OCI-LY7 (cell line): Measurements from ENCODE around the gene TMEM219. TPM values are rescaled to one million over a fixed set of nuclear protein-coding genes. Genes with fewer than 3 reads are reported as not detected.
"Not testable (repeated sequence)": the region's sequence is repeated elsewhere in the genome, so short reads cannot be mapped to it uniquely, and the experiment has no call there.

Source experiments
- BruUV-seq: library from RNA; stranded (reverse); fragments of 400-500 nt; replicated peaks from 2 replicates; lab custom pipeline; 2021; lab: Mats Ljungman, UMichigan
- CTCF ChIA-PET: fragments of 300-600 bp; sonication (Branson Sonifier 250); formaldehyde crosslinking; loops from one replicate; lab custom pipeline; 2022; ENCODE audit warnings: antibody characterized with exemption; ENCODE audit not compliant: unreplicated experiment; lab: Charles Lee
- POLR2A ChIA-PET: fragments of 300-600 bp; sonication (Branson Sonifier 250); formaldehyde crosslinking; loops from one replicate; lab custom pipeline; 2022; ENCODE audit warnings: antibody characterized with exemption; lab: Charles Lee
- DNase-seq: peaks from one replicate; pipeline ENCODE4 v3.0.0-alpha.2; 2015; ENCODE audit warnings: low spot score
- H2AFZ ChIP-seq: fragments of 200-600 bp; sonication (generic), shearing (Covaris generic); 2 replicates; pipeline ENCODE4 v1.6.1; 2014; ENCODE audit warnings: mild to moderate bottlenecking, antibody characterized with exemption, low read length, moderate library complexity
- H3K27ac ChIP-seq: fragments of 200-600 bp; sonication (generic); 2 replicates; pipeline ENCODE4 v1.5.1; 2014; ENCODE audit warnings: mixed run types, low read depth, mild to moderate bottlenecking, moderate library complexity, low read length, inconsistent platforms; ENCODE audit not compliant: poor library complexity, severe bottlenecking
- H3K36me3 ChIP-seq: fragments of 200-600 bp; sonication (generic); 2 replicates; pipeline ENCODE4 v1.6.1; 2014; ENCODE audit warnings: mild to moderate bottlenecking, antibody characterized with exemption, low read length, moderate library complexity, mixed read lengths; ENCODE audit not compliant: insufficient read depth
- H3K4me1 ChIP-seq: fragments of 200-600 bp; sonication (generic); 2 replicates; pipeline ENCODE4 v1.5.1; 2014; ENCODE audit warnings: mild to moderate bottlenecking, low read length; ENCODE audit not compliant: insufficient read depth, poor library complexity, severe bottlenecking
- H3K4me2 ChIP-seq: fragments of 200-600 bp; sonication (generic); 2 replicates; pipeline ENCODE4 v1.6.1; 2014; ENCODE audit warnings: mild to moderate bottlenecking, low read length
- H3K4me3 ChIP-seq: fragments of 200-600 bp; sonication (generic); 2 replicates; pipeline ENCODE4 v1.5.1; 2014; ENCODE audit warnings: mild to moderate bottlenecking, low read depth, low read length; ENCODE audit not compliant: poor library complexity, severe bottlenecking
- H3K79me2 ChIP-seq: fragments of 200-600 bp; sonication (generic); 2 replicates; pipeline ENCODE4 v1.6.1; 2016; ENCODE audit warnings: low read depth, mild to moderate bottlenecking, low read length, moderate library complexity, mixed read lengths; ENCODE audit not compliant: insufficient read depth
- H3K9me2 ChIP-seq: fragments of 200-600 bp; sonication (generic); 2 replicates; pipeline ENCODE4 v1.6.1; 2016; ENCODE audit warnings: mild to moderate bottlenecking, low read length, mixed read lengths; ENCODE audit not compliant: insufficient read depth
- H3K9me3 ChIP-seq: fragments of 200-600 bp; sonication (generic); 2 replicates; pipeline ENCODE4 v1.6.1; 2014; ENCODE audit warnings: mild to moderate bottlenecking, mixed run types, low read length, mixed read lengths
- H4K20me1 ChIP-seq: fragments of 200-600 bp; sonication (generic); 2 replicates; pipeline ENCODE4 v1.6.1; 2014; ENCODE audit warnings: mild to moderate bottlenecking, antibody characterized with exemption, low read length, moderate library complexity, mixed read lengths; ENCODE audit not compliant: insufficient read depth
- EZH2phosphoT487 ChIP-seq: fragments of 200-600 bp; sonication (generic); IDR thresholded peaks from 2 replicates; pipeline ENCODE4 v1.6.1; 2018; ENCODE audit warnings: low read depth, borderline replicate concordance, mild to moderate bottlenecking, mixed run types, antibody characterized with exemption, low read length, moderate library complexity, mixed read lengths
- intact Hi-C: fragments of 100-400 bp; cut with micrococcal nuclease; formaldehyde crosslinking; loops from one replicate; pipeline ENCODE4 v1.10.0; 2022; ENCODE audit not compliant: unreplicated experiment
- total RNA-seq, 2 experiments: library from RNA; depleted of rRNA in 1 of 2; stranded (reverse); fragments of >200 nt in 1 of 2; shearing (Covaris generic) in 1 of 2; gene quantifications; 2 replicates each; pipeline ENCODE4 v1.2.3, GENCODE V29; 2014 to 2022
- TF ChIP-seq, protein P1 (sequence below): fragments of 200-600 bp; sonication (generic); conservative IDR thresholded peaks from 2 replicates; pipeline ENCODE4 v1.5.1; 2014; ENCODE audit warnings: mild to moderate bottlenecking, antibody characterized with exemption, low read length, moderate library complexity, mixed read lengths

TMEM219 gene
- total RNA-seq, 2 experiments from 2014 or later: 82.9 to 94.1 TPM

DNA sequence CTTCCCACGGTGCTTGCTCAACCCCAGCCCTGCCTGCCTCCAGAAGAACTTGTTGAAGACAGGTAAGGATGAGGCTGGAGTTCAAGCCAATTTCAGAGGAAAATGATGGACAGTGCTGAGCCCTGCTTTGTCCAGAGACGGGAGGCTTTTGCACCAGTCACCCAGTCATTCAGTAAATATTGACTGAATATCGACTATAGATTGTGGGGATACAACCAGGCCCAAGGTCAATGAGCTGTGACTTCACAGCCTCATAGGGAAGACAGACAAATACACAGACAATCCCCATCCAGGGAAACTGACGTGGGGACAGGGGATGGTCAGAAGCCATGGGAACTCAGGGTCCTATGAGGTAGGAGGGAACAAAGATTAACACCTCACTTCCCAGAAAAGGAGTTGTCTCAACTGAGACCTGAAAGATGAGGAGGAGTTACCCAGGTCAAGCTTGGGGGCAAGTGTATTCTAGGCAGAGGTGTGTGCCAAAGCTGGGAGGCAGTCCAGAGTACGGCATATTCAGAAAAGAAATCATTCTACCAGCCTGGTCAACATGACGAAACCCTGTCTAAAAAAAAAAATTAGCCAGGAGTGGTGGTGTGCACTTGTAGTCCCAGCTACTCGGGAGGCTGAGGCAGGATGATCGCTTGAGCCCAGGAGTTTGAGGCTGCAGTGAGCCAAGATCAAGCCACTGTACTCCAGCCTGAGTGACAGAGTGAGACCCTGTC, 54.8 kb downstream of the TMEM219 start:
- ChIA-PET CTCF (no interaction called here), POLR2A (no interaction called here)
- BruUV-seq: no TSS peak
- Histone ChIP-seq H3K9me3 (no peaks in the 10 kb centered on the region), H3K4me2 (no peak overlapping the region), H3K36me3 (no peaks in the 10 kb centered on the region), H3K79me2 (no peaks in the 10 kb centered on the region), H3K4me1 (no peaks in the 10 kb centered on the region), H3K4me3 (no peak overlapping the region), H4K20me1 (no peaks in the 10 kb centered on the region), H2AFZ (no peak overlapping the region), H3K9me2 (no peaks in the 10 kb centered on the region), H3K27ac (no peak overlapping the region)
- TF ChIP-seq, protein P1, sequence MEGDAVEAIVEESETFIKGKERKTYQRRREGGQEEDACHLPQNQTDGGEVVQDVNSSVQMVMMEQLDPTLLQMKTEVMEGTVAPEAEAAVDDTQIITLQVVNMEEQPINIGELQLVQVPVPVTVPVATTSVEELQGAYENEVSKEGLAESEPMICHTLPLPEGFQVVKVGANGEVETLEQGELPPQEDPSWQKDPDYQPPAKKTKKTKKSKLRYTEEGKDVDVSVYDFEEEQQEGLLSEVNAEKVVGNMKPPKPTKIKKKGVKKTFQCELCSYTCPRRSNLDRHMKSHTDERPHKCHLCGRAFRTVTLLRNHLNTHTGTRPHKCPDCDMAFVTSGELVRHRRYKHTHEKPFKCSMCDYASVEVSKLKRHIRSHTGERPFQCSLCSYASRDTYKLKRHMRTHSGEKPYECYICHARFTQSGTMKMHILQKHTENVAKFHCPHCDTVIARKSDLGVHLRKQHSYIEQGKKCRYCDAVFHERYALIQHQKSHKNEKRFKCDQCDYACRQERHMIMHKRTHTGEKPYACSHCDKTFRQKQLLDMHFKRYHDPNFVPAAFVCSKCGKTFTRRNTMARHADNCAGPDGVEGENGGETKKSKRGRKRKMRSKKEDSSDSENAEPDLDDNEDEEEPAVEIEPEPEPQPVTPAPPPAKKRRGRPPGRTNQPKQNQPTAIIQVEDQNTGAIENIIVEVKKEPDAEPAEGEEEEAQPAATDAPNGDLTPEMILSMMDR: no peak
- no peak for TF ChIP-seq EZH2phosphoT487
- intact Hi-C loops: no loop called here
- no peak for DNase-seq

DNA sequence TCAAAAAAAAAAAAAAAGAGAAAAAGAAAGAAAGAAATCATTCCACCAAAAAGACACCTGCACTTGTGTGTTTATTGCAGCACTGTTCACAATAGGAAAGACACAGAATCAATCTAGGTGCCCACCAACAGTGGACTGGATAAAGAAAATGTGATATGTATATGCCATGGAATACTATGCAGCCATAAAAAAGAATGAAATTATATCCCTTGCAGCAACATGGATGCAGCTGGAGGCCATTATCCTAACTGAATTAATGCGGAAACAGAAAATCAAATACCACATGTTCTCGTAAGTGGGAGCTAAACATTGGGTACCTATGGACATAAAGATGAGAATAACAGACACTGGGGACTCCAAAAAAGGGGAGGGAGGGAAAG, 55.4 kb downstream of the TMEM219 start:
- Histone ChIP-seq H2AFZ (no peak overlapping the region), H4K20me1 (no peaks in the 10 kb centered on the region), H3K79me2 (no peaks in the 10 kb centered on the region), H3K4me3 (no peak overlapping the region), H3K9me3 (no peaks in the 10 kb centered on the region), H3K4me2 (no peak overlapping the region), H3K36me3 (no peaks in the 10 kb centered on the region), H3K27ac (no peak overlapping the region), H3K9me2 (no peaks in the 10 kb centered on the region), H3K4me1 (no peaks in the 10 kb centered on the region)
- BruUV-seq: no TSS peak
- ChIA-PET POLR2A (no interaction called here), CTCF (no interaction called here)
- DNase-seq: no peak
- no peak for TF ChIP-seq EZH2phosphoT487
- TF ChIP-seq, protein P1: no peak
- intact Hi-C loops: no loop called here

DNA sequence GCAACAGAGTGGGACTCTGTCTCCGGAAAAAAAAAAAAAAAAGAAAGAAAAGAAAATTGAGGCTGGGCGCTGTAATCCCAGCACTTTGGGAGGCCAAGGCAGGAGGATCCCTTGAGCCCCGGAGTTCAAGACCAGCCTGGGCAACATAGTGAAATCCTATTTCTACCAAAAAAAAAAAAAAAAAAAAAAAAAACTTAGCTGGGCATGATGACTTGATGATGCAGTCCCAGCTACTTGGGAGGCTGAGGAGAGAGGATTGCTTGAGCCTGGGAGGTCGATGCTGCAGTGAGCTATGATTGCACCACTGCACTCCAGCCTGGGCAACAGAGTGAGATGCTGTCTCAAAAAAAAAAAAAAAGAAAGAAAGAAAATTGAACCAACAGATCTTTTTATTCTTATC, 56.1 kb downstream of the TMEM219 start:
- POLR2A ChIA-PET, H4K20me1 ChIP-seq, intact Hi-C loops, H3K36me3 ChIP-seq, BruUV-seq, H3K4me3 ChIP-seq, H3K9me3 ChIP-seq, H3K4me1 ChIP-seq, H3K9me2 ChIP-seq, H3K27ac ChIP-seq, H2AFZ ChIP-seq, DNase-seq, H3K79me2 ChIP-seq, H3K4me2 ChIP-seq: not testable (repeated sequence)
- CTCF ChIA-PET: interaction anchor here (0.5 kb wide), 1 partner anchor 104 kb away, joined by 6 read pairs; no protein-coding TSS in a partner anchor
